GM19025 (cell line): ENCODE measurements around the gene GDPD5.

Experiments used
- ATAC-seq: cut with Tn5 transposase; IDR thresholded peaks from one replicate; pipeline ENCODE4 v1.9.1; 2021; ENCODE audit warnings: mild to moderate bottlenecking, low read depth, moderate library complexity; ENCODE audit not compliant: unreplicated experiment

Gene GDPD5

DNA sequence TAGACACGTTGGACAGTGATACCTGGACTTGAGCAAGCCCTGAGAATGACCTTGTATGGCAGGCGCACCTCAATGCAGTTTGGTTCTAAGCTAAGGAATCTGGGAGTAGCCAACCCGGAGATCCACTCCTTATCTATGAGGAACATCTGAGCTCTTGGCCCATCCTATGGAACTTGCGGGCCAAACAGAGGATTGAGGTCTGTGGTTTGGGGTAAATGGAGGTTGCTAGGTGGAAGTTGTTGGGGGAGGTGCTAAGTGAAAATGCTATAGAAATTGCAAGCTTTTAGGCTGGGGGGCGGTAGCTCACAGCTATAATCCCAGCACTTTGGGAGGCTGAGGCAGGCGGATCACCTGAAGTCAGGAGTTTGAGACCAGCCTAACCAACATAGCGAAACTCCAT is 8.9 kb downstream of the GDPD5 start:
- ATAC-seq, result no peak

DNA sequence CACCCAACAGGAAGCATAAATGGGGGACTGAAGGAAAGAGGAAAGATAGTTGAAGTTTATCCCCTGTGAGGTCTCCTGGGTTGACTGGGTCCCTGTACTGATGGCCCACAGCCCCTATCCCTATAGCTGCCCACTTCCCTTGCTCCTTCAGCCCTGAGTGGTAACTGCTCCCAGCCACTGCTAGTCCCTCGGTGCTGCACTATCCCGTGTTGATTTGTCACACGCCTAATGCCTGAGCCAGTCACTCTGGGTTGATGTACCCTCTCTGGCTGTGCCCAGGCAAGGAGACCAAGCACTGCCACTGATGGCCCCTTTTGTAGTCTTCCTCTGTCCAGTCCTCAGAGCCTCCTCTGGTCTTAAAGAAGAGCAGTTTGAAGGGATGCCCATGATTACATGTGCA is 9.6 kb downstream of the GDPD5 start:
- ATAC-seq, result no peak

DNA sequence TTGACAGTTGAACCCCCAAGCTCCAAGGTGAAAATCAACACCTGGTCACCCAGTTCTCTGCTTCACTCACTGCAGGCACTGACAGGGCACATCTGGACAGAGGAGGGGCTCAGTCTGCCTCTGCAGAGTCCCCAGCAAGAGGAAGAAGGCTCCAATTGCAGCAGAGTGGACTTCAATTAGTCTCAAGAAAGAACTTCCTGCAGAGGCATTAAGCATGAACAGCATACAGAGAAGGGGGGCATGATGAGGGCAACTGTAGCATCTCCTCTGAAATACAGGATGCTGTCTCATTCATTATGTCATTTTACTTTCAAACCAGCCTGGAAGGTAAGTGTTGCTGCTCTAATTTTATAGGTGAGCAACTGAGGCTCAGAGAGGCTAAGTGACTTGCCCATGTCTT is 11.1 kb downstream of the GDPD5 start:
- ATAC-seq, result no peak

DNA sequence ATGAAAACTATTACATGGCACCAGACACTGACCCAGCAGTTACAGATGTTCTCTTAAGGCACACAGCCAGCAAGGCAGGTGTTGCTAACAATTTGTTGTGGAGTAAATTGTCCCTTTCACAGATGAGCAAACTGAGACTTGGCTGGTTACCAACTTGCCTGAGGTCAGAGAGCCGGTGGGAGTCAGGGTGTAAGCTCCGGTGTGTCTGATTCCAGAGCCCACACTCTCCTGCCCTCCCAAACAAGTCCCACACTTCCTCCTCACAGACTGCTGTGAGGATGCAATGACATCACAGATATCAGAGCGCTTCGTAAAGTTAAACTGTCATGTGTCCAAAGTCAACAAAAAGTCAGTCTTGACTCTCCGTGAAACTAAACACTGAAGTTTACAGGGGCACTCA is 12.5 kb downstream of the GDPD5 start:
- no peak for ATAC-seq

DNA sequence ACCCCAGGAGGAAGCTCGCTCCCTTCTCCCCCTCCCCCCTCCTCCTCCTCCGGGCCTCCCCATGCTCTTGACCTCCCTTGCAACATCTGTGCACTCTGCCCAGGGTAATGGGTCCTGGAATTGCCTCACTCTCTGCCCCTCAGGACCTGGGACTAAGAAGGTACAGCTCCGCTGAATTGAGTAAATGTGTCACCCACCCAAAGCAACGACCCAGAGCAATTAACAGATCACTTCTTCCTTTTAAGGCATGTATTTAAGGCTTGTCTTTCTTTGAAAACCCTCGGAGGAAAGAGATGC is 15.1 kb downstream of the GDPD5 start:
- no peak for ATAC-seq

DNA sequence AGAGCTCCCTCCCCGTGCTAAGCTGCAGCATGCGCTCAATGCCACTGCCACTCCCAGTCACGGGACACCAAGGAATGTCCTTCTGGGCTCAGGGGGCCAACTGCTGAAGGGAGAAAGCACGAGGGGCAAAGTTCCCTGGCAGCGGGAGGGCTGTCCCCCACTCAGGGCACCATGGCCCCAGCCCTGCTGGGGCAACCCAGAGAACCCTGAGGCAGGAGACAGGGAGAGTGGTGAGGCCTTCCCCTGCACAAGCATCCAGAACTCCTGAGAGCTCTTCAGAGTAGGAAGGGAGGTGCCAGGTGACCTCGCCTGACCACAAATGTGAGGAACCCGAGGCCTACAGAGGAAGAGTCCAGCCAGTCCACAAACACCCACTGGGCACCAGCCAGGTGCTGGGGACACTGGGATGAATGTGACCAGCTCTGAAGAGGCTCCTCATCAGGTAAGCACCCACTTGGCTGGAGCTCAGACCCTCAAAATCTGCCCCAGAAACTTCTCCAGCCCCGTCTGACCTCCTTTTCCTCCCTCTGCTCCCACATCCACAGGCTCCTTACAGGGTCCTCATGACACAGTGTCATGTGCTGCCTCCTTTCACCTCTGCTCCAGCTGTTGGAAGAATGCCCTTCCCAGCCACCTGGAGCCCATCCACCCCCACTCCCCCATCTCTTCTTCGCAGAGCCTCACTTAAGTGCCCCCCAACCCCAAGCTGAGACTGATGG is 15.6 kb downstream of the GDPD5 start:
- no peak for ATAC-seq

- no peak for ATAC-seq
These were observed 16.6 kb downstream of the GDPD5 start for GRCh38 chr11:75509020-75509720.

- ATAC-seq, result no peak
These were observed 17.6 kb downstream of the GDPD5 start for GRCh38 chr11:75508051-75508561.

- ATAC-seq, result no peak
These were observed 18.2 kb downstream of the GDPD5 start for GRCh38 chr11:75507571-75507970.

DNA sequence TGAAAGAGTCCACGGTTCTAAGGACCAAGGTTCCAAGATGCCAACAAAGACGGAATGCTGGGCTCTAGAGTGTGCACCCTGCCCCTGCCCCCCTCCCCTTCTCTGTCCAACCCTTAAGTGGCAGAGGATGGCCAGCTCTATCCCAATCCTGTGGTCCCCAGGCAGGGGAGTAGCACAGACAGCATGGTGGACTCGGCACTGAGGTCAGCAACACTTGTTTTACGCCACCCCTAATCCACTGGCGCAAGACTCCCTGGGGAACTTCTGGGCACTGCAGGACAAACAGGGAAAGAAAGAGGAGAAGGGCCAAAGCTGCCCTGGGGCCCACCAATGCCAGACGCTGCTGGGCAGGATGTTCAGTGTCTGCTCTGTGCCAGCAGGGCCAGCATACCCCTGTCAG is 18.9 kb downstream of the GDPD5 start:
- ATAC-seq, result no peak

DNA sequence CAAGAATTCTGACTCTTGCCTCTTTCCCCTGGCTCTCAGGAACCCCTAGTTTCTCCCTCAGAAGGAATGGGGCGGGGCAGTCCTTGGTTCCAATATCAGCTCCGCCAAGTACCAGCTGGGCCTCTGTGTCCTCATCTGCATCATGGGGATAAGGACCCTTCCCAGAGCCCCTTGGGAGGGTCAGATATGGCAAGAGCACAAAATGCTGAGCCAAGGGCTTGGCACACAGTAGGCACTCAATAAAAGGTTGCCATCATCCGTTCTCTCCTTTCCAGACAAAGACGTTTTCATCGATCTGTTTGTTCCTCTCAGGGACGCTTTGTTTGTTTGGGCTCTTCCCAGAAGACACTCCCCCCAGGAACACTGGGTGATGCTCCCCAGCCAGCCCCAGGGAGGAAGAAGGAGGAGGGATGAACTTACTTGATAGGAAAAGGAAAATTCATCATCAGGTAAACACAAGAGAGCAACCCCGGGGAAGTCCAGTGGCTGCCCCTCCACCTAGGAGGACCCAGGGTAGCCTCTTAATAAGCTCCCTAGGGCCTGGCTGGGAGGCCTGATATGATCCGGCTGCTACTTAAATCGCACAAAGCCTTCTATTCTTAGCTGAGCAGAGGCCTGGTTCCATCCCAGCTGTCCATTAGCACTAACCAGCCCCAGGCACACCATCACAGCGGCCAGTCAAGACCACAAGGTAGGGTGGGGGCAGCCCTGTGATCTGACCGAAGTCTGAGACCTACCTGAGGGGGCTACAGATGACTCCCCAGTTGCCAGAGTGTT is 19.6 kb downstream of the GDPD5 start:
- ATAC-seq, result no peak

DNA sequence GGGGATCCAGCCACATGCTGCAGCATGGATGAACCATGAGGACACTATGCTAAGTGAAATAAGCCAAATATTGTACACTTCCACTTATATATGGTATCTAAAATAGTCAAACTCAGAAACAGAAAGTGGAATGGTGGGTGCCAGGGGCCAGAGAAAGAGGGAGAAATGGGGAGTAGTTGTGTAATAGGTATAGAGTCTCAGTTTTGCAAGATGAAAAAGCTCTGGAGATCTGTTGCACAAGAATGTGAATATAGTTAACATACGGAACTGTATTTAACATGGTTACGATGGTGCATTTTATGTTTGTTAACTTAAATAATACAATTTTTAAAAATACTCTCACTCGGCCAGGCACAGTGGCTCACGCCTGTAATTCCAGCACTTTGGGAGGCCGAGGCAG is 21.2 kb downstream of the GDPD5 start:
- no peak for ATAC-seq

GRCh38 chr11:75503531-75504099 is 22.1 kb downstream of the GDPD5 start:
- no peak for ATAC-seq

GRCh38 chr11:75502138-75502537 is 23.6 kb downstream of the GDPD5 start:
- no peak for ATAC-seq

DNA sequence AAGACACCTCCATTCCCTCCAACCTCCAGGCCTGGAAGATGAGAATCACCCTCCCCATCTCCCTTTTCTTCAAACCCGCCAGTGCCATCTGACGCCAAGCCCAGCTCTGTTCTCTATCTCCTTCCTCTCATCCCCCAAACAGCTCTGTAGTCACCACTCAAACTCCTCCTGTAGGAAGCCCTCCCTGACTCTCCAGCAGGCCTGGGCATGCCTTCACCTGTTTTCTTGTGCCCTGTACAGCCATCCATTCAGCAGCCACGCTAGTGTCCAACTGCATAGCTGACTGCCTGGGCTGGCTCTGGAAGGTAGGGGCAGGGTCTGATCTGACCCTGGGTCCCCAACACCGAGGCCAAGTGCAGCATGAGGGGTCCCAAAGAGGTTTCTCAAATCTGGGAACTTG is 25.0 kb downstream of the GDPD5 start:
- no peak for ATAC-seq

GRCh38 chr11:75499423-75500190 is 26.1 kb downstream of the GDPD5 start:
- ATAC-seq, result no peak

DNA sequence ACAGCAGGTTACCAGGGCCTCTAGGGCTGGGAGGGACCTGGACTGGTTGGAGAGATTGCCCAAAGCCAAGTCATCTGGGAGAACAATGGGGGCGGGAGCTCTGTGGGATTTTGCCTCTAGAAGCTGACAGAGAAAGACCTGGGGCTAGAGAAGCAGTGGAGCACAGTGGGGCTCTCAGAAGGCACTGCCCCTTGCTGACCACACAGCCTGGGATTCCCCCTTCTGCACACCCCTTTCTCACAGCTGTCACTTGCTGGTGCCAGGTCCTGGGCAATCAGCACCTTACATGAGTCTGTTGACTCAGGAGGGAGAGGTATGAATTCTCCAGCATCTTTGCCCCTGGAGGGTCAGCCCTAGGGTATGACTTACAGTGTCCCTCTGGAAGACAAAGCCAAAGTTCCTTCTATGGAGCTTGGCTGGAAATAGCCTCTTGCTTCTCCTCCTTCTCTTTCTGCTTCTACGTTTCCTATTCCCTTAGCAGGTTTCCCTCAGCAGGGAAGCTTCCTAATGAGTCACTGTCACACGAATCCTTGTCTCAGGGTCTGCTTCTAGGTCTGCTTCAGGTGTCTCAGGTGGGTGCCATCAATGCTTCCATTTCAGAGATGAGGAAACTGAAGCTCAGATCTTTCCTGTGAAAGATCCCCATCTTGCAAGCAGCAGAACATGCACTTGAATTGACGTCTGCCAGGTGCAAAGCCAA is 27.0 kb downstream of the GDPD5 start:
- ATAC-seq, result no peak

GRCh38 chr11:75497788-75498409 is 27.8 kb downstream of the GDPD5 start:
- no peak for ATAC-seq

- no peak for ATAC-seq
These were observed 29.4 kb downstream of the GDPD5 start for GRCh38 chr11:75496305-75496752.
